HG02943 (cell line): ENCODE data around the gene AATF.

Source experiments
- ATAC-seq: cut with Tn5 transposase; IDR thresholded peaks from one replicate; pipeline ENCODE4 v1.9.1; 2021; ENCODE audit warnings: mild to moderate bottlenecking, low read depth, moderate library complexity; ENCODE audit not compliant: unreplicated experiment

The AATF gene

GRCh38 chr17:36930583-36930900 is 18.2 kb upstream of the AATF start:
- no peak for ATAC-seq

GRCh38 chr17:36931096-36931696 is 17.6 kb upstream of the AATF start:
- ATAC-seq, result no peak

DNA sequence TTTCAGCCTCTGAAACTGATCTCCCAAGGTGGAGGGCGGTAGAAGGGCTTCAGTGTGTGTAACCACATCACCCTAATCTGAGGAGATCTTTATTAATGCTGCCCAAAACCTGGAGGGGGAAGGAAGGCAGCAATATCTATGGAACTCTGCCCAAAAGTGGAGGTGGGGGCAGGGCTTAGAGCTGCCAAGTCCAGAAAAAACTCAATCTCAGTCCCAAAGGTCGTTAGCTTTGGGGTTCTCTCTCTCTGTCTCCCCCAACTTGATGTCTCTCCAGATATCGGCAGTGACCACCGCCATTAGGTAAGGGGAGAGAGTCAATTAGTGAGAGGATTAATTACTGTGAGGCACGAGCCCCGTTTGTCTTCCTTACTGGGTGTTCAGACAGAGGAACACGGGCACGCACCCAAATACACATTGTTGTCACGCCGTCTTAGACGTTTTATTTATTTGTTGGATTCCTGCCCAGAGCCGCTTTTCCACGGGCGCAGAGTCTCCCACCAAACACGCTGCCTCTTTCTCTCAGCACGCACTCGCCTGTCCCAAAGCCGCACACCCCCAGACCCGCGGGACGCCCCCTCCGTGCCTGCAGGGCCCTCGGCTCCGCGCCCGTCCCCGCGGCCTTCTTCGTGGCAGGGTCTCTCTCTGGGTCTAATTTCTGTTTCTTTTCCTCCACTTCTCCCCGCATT is 16.9 kb upstream of the AATF start:
- ATAC-seq, result no peak

DNA sequence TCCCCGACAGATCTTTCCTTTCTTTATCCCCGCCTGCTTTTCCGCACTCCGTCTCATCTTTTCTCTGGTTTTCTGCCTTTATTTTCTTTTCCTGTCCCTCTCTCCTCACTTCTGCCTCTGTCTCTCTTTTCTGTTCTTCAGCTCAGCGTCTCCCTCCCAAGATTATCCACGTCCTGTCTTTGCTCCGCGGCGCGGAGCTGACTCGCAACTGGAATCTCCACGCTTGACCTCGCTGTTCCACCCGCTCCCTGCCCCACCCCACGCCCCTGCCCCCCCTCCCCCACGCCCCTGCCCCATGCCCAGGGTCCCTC is 16.4 kb upstream of the AATF start:
- ATAC-seq, result no peak

GRCh38 chr17:36932694-36933511 is 15.9 kb upstream of the AATF start:
- ATAC-seq, result no peak

DNA sequence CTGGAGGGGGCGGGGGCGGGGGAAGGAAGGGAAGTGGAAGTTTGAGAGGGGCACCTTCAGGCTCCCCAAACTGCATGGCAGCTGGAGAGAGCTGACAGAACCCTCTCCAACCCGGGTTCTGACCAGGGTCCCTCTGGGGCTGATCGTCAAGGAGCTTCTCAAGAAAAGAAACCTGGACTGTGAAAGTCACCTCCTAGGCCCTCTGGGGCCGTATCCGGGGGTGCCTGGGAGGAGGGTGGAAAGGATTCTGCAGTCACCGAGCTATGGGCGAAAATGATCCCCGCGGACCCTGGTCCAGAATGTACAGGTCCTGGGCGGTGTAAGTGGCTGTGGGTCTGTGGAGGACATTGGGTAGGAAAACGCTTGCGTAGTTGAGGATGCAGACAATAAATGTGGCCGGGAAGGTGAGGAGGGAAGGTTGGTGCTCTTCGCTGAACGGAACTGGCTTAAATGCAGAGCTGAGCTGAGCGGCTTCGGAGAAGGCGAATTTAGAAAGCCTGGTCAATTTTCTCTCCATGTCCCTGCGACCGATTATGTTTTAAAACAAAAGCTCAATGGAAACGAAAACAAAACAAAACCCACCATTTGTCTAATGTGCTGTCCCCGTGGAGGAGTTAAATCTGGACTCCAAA is 15.1 kb upstream of the AATF start:
- no peak for ATAC-seq

DNA sequence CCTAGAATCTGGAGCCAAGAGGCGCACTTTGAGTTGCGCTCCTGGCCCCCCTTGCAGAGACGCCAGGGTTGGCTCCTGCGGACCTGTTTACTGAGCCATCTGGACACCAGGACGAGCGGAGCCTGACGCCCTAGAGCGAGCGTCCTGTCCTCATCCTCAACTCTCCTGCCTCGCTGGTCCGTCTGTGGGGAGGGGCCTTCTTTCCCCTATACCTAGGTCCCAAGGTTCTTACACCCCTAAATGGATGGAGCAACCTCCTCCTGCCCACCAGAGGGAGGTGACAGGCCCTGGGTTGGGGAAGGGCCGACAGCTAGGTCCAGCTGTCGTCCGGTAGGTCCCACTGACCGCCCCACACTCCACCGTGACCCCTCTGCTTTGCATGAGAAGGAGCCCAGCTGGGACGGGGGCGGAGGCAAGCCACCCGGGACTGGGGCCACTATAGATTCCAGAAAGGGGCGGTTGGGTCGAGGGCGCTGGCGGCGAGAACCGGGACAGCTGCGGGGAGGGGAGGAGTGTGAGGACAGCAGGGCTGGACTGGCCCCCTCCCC is 14.5 kb upstream of the AATF start:
- no peak for ATAC-seq

DNA sequence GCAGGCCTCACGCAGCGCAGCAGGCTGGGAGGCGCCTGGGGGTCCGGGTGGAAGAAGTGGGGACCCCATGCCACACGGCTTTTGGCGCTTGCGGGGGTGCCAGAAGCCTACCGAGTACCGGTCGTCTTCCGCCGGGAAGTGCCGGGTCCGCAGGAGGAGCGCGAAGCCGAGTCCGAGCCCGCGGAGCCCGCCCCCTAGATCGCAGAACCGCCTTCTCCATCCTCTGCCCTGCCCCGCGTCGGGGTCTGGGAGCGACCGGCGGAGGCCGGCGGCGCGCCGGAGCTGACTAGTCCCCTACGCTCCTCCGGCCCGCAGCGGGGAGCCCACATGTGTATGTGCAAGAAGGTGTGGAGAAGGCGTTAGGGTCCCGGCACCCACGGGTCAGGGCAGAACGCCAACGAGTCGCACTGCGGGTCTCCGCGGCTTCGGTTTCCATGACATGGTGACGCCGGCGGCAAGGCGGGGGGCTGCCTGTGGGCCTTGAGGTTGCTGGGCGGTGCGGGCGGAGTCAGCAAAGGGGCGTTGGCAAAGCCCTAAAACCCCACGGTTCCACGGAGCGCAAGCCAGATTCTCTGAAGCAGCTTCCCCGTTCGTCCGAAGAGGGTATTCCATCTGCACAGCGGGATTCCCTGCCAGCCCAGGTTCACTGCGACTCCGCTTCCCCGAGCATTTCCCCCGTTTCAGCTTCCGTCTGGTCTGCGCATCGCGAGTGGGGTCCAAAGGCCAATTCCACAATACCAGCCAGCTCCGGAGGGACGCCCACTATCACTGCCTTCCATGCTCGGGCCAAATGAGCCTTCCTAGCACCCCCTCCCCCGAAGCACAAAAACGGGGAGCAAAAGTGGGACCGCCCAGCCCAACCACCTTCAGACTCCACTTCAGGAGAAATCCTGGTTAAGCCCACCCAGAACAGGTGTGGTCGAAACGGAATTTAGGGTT is 13.8 kb upstream of the AATF start:
- ATAC-seq, result no peak

GRCh38 chr17:36935671-36936454 is 12.9 kb upstream of the AATF start:
- ATAC-seq, result no peak

DNA sequence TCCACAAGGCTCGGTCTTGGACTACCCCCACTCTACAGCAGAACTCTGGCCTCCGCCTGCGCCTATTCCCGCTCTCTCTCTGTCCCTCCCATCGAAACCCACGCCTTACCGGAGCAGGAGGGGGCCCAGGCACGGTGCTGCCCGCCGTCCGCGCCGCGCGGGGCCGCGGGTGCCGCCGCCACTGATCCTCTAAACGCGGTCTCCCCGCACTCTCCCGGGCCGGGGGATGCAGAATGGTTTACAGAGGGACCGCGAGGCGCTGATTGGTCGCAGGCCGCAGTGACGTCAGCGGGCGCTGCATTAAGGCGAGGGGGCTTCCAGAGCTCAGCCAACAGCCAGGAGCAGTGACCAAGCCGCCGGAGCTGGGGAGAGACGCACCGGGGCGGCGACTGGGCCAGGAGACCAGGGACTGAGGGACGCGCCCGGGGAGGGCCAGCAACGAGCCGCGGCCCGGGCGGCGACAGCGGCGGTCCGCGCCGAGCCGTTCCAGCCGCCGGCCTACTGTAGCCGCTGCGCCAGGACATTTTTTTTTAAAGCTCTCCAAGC is 12.2 kb upstream of the AATF start:
- ATAC-seq, result no peak

- no peak for ATAC-seq
Measured at GRCh38 chr17:36937001-36937958, 11.5 kb upstream of the AATF start, which contains the start of gene LHX1. TSS of gene LHX1 (plus strand) at chr17:36937475. CDS start at chr17:36938198, 723 bp downstream.

DNA sequence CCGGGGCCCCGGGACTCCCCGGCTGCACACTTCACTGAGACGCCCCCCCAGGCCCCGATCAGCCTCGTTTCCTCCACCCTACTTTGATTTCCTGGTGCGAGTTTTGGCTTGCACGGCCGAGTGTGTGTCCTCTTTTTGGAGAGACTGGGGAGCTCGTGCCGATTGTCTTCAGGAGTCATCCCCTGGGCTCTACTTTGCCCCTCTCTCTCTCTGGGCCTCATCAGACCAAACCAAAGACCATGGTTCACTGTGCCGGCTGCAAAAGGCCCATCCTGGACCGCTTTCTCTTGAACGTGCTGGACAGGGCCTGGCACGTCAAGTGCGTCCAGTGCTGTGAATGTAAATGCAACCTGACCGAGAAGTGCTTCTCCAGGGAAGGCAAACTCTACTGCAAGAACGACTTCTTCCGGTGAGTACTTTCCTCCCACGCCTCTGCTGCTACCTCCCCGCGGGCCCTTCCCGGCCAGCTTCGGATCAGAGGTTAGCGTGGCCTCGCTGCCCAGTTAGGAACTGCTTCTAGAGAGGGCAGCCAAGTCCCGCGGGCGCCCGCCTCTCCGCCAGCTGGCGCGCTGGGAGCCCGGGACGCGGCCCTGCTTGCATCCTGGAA is 10.7 kb upstream of the AATF start:
- ATAC-seq, result no peak

DNA sequence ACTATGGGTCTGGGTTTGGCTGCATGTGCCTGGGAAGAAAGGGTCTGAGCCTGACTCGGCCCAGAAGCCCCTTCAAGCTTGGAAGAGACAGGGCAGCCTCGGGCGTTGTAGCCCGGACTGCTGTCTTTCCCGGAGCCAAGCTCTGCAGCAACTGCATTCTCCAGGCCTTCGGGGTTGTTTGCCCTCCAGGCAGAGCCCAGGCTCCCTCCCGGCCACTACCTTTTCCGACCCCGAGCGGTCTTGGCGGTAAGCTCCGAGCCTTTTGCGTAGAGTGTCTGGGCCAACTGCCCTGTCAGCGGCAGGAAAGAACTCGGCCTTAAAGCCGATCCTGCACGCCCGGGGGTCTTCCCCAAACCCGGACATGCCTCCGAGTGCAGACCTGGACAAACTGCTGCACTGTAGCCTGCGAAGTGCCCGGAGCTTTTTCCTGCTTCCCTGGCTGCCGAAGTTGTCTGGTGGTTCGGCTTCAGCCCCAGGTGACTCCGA is 10.1 kb upstream of the AATF start:
- ATAC-seq, result no peak

DNA sequence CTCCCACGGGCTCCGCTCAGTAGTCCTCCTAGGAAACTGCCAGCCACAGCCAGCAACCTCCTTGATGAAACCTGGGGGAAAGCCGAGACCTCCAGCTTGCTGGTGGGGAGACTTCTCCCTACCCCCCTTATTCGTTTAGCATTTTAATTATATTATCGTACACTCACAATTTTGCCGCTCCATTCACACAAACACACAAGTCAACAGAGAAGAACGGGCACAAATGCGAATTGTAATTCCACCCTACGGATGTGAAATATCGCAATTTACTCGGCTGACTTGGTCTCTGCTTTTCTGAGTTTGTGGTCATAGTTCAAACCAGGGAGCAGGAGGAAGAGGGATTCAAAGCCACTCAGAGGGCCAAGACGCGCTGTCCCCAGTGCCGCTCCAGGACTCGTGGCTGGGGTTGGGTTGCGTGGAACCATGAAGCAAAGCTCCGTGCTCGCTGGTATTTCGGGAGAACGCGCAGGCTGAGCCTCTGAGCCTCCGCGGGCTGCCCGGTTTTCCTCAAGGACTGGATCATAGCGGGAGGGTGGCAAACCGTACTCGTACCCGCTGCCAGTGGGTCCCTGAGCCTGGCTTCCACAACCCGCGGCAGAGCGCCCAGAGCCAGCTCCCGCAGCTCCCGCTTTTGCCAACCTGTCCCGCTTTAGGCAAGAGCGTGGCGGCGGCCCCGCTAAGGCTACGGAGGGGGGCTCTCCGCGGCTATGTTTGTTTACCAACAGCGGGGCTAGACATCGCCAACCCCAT is 9.5 kb upstream of the AATF start:
- ATAC-seq, result no peak

- ATAC-seq, result no peak
Measured at GRCh38 chr17:36939802-36940312, 8.9 kb upstream of the AATF start.
